GM21381 (cell line): Measurements from ENCODE around the gene TUNAR.

Experiments
- ATAC-seq: cut with Tn5 transposase; IDR thresholded peaks from one replicate; pipeline ENCODE4 v1.9.1; 2021; ENCODE audit warnings: mild to moderate bottlenecking, moderate library complexity; ENCODE audit not compliant: unreplicated experiment

Gene TUNAR

GRCh38 chr14:95911456-95911855 lies 34.8 kb downstream of the TUNAR start:
- ATAC-seq, result no peak

GRCh38 chr14:95915330-95915729 lies 38.7 kb downstream of the TUNAR start:
- ATAC-seq, result no peak

GRCh38 chr14:95918466-95918865 lies 41.8 kb downstream of the TUNAR start:
- no peak for ATAC-seq

- ATAC-seq, result no peak
Measured at GRCh38 chr14:95920769-95921438, 44.3 kb downstream of the TUNAR start.

GRCh38 chr14:95922080-95922479 lies 45.4 kb downstream of the TUNAR start:
- ATAC-seq, result no peak

DNA sequence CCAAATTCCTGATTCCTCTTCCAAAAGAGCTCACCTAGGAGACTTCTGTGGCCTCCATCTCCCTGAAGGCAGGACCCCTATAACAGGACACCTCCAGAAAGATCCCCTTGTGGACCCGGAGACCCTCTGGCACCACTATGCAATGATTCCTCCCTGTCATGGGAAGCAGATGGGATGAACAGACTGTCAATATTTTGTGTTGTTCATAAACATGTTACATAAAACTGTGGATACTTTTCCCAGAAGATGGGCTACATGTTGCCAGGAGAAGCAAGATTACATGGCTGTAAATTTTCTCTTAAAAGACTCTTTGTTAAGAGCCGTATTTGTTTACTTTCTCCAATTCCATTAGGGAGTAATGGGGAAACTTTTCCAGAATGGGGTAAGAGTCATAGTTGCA lies 52.1 kb downstream of the TUNAR start:
- ATAC-seq, result no peak

DNA sequence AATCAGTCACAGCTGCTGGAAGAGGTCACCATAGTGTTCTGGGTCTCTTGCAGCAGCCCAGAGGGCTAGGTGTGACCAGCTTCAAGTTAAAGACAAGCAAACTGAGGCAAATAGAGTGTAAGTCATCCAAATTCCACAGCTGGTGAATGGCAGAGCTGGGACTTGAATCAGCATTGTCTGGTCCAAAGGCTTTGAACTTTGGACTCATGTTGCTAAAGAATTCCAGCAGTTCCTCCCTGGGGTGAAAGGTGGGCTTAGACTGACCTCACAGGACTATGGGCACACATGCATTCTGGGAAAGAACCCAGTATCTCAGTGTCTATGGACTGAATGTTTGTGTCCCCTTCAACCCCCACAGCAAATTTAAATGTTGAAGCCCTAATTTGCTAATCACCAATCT lies 54.8 kb downstream of the TUNAR start:
- no peak for ATAC-seq

GRCh38 chr14:95935228-95935822 lies 58.7 kb downstream of the TUNAR start:
- no peak for ATAC-seq

DNA sequence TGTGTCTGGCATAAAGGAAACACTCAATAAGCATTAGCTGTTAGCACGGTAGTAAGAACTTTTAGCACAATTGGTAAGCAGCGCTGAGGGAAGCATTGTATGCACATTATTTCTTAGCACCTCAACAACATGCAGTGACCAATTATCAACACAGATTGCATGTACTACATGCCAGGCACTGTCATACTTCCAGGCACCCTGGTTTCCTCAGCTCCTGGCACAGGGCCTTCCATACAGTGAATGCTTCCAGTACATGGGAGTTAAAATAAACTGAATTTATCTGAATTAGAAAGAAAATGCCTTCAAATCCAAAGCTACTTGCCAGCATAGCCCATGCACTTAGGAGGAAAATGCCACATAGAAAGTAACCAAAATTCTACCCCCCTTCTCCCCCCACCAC lies 59.4 kb downstream of the TUNAR start:
- ATAC-seq, result no peak

DNA sequence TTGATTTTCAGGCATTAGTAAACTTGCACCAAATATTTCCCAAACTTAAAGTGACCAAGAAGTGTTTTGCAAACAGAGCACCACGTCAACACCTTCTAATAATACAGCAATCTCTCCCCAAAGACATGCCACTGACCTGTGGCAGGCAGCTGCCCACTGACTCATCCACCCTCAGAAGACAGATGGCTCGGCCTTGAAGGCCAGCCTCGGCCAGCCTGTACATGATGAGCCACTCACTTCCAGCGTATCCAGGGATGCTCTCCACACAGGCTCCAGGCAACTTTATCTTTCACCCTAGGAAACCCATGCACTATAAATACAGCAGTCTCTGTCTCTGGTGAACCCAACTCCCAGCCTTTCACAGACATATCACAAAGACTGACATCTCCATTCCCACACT lies 62.7 kb downstream of the TUNAR start:
- ATAC-seq, result no peak

- ATAC-seq, result no peak
Measured at GRCh38 chr14:95941897-95942296, 65.3 kb downstream of the TUNAR start.

- no peak for ATAC-seq
Measured at GRCh38 chr14:95943699-95944098, 67.1 kb downstream of the TUNAR start.

- ATAC-seq, result no peak
Measured at GRCh38 chr14:95944462-95944861, 67.8 kb downstream of the TUNAR start.

- no peak for ATAC-seq
Measured at GRCh38 chr14:95946867-95947266, 70.2 kb downstream of the TUNAR start.

- no peak for ATAC-seq
Measured at GRCh38 chr14:95948558-95948981, 71.9 kb downstream of the TUNAR start.

DNA sequence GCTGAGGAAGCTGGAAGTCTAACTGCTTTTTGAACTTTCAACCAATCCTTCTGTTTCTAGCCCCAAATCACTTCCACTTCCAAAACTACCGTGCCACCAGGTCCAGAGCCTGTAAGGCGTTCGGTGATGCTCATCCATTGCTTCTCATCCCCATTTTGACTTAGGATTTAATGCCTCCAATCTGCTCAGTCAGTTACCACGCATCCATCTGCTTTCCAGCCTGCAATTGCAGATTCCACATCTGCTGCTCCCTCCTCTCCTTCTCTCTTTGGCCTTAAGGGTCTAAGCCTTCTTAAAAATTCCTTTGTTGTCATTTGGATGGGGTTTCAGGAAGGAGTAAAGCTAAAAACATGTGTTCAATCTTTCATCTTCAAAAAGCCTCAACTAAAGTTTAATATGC lies 74.7 kb downstream of the TUNAR start:
- ATAC-seq, result no peak

- no peak for ATAC-seq
Measured at GRCh38 chr14:95953111-95953724, 76.6 kb downstream of the TUNAR start.

DNA sequence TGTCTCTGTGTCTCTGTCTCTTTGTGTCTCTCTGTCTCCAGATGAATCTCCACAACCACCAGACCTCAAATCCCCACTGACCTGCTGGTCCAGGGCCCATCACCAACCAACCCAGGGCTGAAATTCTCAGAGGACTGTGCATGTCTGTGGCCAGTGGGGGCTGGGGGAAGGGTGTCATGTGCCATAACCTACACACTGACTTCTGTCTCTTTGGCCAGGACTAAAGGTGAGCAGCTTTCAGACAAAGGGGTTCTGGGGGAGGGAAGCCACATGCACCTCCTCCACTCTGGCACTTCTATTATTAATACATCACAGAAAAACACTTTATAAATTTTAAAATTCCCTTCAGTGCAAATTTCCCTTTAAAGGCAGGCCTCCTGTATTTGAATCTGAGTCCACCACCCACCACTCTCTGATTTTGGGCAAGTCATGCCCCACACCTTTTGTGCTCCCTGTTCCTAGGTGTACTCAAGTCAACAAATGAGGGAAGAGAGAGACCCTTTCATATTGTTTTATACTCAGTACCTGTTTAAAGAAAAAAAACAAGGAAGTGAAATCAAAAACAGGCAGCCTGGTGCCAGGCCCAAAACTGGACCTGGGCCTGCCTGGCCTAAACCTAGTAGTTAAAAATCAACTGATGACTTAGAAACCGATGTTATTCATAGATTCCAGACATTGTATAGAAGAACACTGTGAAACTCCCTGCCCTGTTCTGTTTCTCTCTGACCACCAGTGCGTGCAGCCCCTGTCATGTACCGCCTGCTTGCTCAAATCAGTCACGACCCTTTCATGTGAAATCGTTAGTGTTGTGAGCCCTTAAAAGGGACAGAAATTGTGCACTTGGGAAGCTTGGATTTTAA lies 80.2 kb downstream of the TUNAR start:
- no peak for ATAC-seq

GRCh38 chr14:95958105-95958504 lies 81.5 kb downstream of the TUNAR start:
- ATAC-seq, result no peak

- ATAC-seq, result no peak
Measured at GRCh38 chr14:95959317-95959716, 82.7 kb downstream of the TUNAR start.

DNA sequence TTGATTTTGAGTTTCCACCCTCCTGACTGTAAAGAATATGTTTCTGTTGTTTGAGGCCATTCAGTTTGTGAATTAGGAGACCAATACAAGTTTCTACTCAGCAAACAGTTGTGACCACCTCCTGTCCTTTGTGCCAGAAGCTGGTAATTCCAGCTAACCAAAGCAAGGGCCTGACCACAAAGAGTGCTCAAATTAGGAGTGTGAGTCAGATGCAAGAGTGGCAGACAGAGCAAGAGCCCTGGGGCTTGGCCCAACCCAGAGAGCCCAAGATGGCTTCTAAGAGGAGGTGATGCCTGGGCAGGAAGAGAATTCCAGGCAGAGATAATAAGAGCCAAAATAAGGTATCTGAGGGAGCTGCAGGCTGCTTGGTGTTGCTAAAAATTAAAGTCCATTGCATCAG lies 84.8 kb downstream of the TUNAR start:
- ATAC-seq, result no peak

DNA sequence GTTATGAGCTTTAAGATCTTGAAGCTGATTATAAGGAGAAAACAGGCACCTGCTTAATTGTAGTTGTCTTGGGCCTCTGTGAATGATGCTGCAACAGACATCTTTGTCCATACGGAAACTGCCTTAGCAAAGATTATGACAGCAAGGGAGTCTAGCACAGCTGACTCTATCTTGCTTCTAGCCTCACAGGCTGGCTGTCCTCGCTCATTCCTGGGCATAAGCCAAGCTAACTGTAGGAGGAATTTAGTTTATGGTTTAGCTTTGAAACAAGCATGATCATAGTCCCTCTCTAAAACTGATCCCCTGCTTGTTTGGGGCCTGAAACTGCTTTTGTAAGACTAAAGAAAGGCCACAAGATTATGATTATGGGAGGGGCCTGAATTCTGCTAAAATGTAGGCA lies 88.3 kb downstream of the TUNAR start:
- ATAC-seq, result no peak
